GM23338 (cell line): ENCODE results near the gene C15orf62. TPM values are rescaled to one million over a fixed set of nuclear protein-coding genes. Genes with fewer than 3 reads are reported as not detected.

Experiments
- ATAC-seq: fragments of 200-7000 bp; cut with Tn5 transposase; 3 replicates; pipeline ENCODE4 v1.9.1; 2020
- DNase-seq: peaks from one replicate; pipeline ENCODE4 v3.0.0-alpha.2; 2015; ENCODE audit warnings: low spot score
- H2AFZ ChIP-seq: fragments of 200-600 bp; sonication (generic); 2 replicates; pipeline ENCODE4 v1.8.0; 2016; ENCODE audit warnings: antibody characterized with exemption, mild to moderate bottlenecking, moderate library complexity
- H3F3A ChIP-seq: fragments of 200-600 bp; sonication (generic); replicated peaks from 2 replicates; pipeline ENCODE4 v1.8.0; 2017; ENCODE audit warnings: antibody characterized with exemption, mixed run types, low read depth
- H3K27ac ChIP-seq: fragments of 200-600 bp; sonication (generic); 2 replicates; pipeline ENCODE4 v1.6.1; 2016; ENCODE audit warnings: low read depth
- H3K27me3 ChIP-seq: fragments of 200-600 bp; sonication (generic); 2 replicates; pipeline ENCODE4 v1.8.0; 2016; ENCODE audit warnings: mild to moderate bottlenecking, mixed run types, moderate library complexity; ENCODE audit not compliant: insufficient read depth
- H3K36me3 ChIP-seq: fragments of 200-600 bp; sonication (generic); 2 replicates; pipeline ENCODE4 v1.8.0; 2016; ENCODE audit warnings: mild to moderate bottlenecking; ENCODE audit not compliant: insufficient read depth
- H3K4me1 ChIP-seq: fragments of 200-600 bp; sonication (generic); 2 replicates; pipeline ENCODE4 v1.8.0; 2016; ENCODE audit warnings: mild to moderate bottlenecking, moderate library complexity; ENCODE audit not compliant: insufficient read depth
- H3K4me2 ChIP-seq: fragments of 200-600 bp; sonication (generic); 2 replicates; pipeline ENCODE4 v1.7.1; 2017; ENCODE audit warnings: mixed run types
- H3K4me3 ChIP-seq: fragments of 200-600 bp; sonication (generic); 2 replicates; pipeline ENCODE4 v1.6.1; 2016; ENCODE audit warnings: mixed run types
- H3K79me2 ChIP-seq: fragments of 200-600 bp; sonication (generic); replicated peaks from 2 replicates; pipeline ENCODE4 v1.8.0; 2017; ENCODE audit warnings: mild to moderate bottlenecking; ENCODE audit not compliant: insufficient read depth
- H3K9me2 ChIP-seq: fragments of 200-600 bp; sonication (generic); 2 replicates; pipeline ENCODE4 v1.8.0; 2017; ENCODE audit not compliant: insufficient read depth
- H4K20me1 ChIP-seq: fragments of 200-600 bp; sonication (generic); replicated peaks from 2 replicates; pipeline ENCODE4 v1.8.0; 2017; ENCODE audit warnings: mild to moderate bottlenecking; ENCODE audit not compliant: insufficient read depth
- H3K27ac Mint-ChIP-seq: 2 replicates; pipeline ENCODE4 v1.8.0; 2020; ENCODE audit warnings: inconsistent platforms, mild to moderate bottlenecking, moderate library complexity, mixed read lengths
- H3K27me3 Mint-ChIP-seq: 3 replicates; pipeline ENCODE4 v1.8.0; 2022; ENCODE audit warnings: low read depth, mild to moderate bottlenecking, moderate library complexity, mixed read lengths, inconsistent platforms; ENCODE audit not compliant: insufficient read depth, poor library complexity
- H3K36me3 Mint-ChIP-seq: 3 replicates; pipeline ENCODE4 v1.8.0; 2021; ENCODE audit warnings: low read depth, mild to moderate bottlenecking, inconsistent platforms, moderate library complexity, mixed read lengths
- H3K4me1 Mint-ChIP-seq: 3 replicates; pipeline ENCODE4 v1.8.0; 2020; ENCODE audit warnings: mild to moderate bottlenecking, inconsistent platforms, mixed read lengths
- H3K4me3 Mint-ChIP-seq: 3 replicates; pipeline ENCODE4 v1.8.0; 2021; ENCODE audit warnings: moderate library complexity, mild to moderate bottlenecking, inconsistent platforms, mixed read lengths
- H3K9me3 Mint-ChIP-seq: 3 replicates; pipeline ENCODE4 v1.8.0; 2020; ENCODE audit warnings: moderate library complexity, mild to moderate bottlenecking, inconsistent platforms, mixed read lengths
- CREB1 ChIP-seq: fragments of 250-450 bp; sonication (Bioruptor Pico); IDR thresholded peaks from 2 replicates; pipeline ENCODE4 v1.5.0; 2020; ENCODE audit warnings: low read depth, mild to moderate bottlenecking, moderate library complexity
- CTCF ChIP-seq, 2 experiments: fragments of 200-600 bp in 1 of 2; sonication (generic) in 1 of 2; conservative IDR thresholded peaks; 2 replicates each; pipeline versions ENCODE4 v1.5.1 to v1.6.1; 2016 to 2017; ENCODE audit warnings: antibody characterized with exemption in 2 of 2, low read depth in 2 of 2, mild to moderate bottlenecking in 2 of 2, moderate library complexity in 1 of 2
- EZH2 ChIP-seq: fragments of 200-600 bp; sonication (generic); IDR thresholded peaks from one replicate; pipeline ENCODE4 v1.8.0; 2017; ENCODE audit warnings: antibody characterized with exemption, mild to moderate bottlenecking, low read depth; ENCODE audit not compliant: unreplicated experiment
- EZH2phosphoT487 ChIP-seq: fragments of 200-600 bp; sonication (generic); IDR thresholded peaks from one replicate; pipeline ENCODE4 v1.8.1; 2018; ENCODE audit warnings: antibody characterized with exemption; ENCODE audit not compliant: unreplicated experiment
- NANOG ChIP-seq: IDR thresholded peaks from 2 replicates; pipeline ENCODE4 v1.6.1; 2016; ENCODE audit warnings: antibody characterized with exemption, borderline replicate concordance
- POLR2AphosphoS5 ChIP-seq: IDR thresholded peaks from 2 replicates; pipeline ENCODE4 v1.6.1; 2016; ENCODE audit warnings: antibody characterized with exemption, low read depth
- ZNF331 ChIP-seq: fragments of 250-450 bp; sonication (Bioruptor Pico); IDR thresholded peaks from 2 replicates; pipeline ENCODE4 v1.5.0; 2020; ENCODE audit warnings: low read depth, mild to moderate bottlenecking, moderate library complexity
- polyA plus RNA-seq: library from polyadenylated mRNA; unstranded; fragments of >200 nt; fragmentation: Nextera tagmentation; extraction: Ambion mirVana; gene quantifications from 2 replicates; pipeline ENCODE4 v1.2.1, GENCODE V29; 2016
- total RNA-seq: library from RNA; depleted of rRNA; stranded (reverse); fragments of >200 nt; shearing (Covaris generic); gene quantifications from 2 replicates; pipeline ENCODE4 v1.2.3, GENCODE V29; 2014
- TF ChIP-seq, protein P1 (sequence below): fragments of 250-450 bp; sonication (Bioruptor Pico); IDR thresholded peaks from 2 replicates; pipeline ENCODE4 v1.5.0; 2020; ENCODE audit warnings: mild to moderate bottlenecking, moderate library complexity
- TF ChIP-seq, protein P2 (sequence below): IDR thresholded peaks from one replicate; pipeline ENCODE4 v1.6.1; 2018; ENCODE audit warnings: antibody characterized with exemption; ENCODE audit not compliant: unreplicated experiment

The C15orf62 gene
- total and polyA plus RNA-seq, 2 experiments from 2014 or later, result 0.16 to 0.80 TPM

- TF ChIP-seq, protein P1, sequence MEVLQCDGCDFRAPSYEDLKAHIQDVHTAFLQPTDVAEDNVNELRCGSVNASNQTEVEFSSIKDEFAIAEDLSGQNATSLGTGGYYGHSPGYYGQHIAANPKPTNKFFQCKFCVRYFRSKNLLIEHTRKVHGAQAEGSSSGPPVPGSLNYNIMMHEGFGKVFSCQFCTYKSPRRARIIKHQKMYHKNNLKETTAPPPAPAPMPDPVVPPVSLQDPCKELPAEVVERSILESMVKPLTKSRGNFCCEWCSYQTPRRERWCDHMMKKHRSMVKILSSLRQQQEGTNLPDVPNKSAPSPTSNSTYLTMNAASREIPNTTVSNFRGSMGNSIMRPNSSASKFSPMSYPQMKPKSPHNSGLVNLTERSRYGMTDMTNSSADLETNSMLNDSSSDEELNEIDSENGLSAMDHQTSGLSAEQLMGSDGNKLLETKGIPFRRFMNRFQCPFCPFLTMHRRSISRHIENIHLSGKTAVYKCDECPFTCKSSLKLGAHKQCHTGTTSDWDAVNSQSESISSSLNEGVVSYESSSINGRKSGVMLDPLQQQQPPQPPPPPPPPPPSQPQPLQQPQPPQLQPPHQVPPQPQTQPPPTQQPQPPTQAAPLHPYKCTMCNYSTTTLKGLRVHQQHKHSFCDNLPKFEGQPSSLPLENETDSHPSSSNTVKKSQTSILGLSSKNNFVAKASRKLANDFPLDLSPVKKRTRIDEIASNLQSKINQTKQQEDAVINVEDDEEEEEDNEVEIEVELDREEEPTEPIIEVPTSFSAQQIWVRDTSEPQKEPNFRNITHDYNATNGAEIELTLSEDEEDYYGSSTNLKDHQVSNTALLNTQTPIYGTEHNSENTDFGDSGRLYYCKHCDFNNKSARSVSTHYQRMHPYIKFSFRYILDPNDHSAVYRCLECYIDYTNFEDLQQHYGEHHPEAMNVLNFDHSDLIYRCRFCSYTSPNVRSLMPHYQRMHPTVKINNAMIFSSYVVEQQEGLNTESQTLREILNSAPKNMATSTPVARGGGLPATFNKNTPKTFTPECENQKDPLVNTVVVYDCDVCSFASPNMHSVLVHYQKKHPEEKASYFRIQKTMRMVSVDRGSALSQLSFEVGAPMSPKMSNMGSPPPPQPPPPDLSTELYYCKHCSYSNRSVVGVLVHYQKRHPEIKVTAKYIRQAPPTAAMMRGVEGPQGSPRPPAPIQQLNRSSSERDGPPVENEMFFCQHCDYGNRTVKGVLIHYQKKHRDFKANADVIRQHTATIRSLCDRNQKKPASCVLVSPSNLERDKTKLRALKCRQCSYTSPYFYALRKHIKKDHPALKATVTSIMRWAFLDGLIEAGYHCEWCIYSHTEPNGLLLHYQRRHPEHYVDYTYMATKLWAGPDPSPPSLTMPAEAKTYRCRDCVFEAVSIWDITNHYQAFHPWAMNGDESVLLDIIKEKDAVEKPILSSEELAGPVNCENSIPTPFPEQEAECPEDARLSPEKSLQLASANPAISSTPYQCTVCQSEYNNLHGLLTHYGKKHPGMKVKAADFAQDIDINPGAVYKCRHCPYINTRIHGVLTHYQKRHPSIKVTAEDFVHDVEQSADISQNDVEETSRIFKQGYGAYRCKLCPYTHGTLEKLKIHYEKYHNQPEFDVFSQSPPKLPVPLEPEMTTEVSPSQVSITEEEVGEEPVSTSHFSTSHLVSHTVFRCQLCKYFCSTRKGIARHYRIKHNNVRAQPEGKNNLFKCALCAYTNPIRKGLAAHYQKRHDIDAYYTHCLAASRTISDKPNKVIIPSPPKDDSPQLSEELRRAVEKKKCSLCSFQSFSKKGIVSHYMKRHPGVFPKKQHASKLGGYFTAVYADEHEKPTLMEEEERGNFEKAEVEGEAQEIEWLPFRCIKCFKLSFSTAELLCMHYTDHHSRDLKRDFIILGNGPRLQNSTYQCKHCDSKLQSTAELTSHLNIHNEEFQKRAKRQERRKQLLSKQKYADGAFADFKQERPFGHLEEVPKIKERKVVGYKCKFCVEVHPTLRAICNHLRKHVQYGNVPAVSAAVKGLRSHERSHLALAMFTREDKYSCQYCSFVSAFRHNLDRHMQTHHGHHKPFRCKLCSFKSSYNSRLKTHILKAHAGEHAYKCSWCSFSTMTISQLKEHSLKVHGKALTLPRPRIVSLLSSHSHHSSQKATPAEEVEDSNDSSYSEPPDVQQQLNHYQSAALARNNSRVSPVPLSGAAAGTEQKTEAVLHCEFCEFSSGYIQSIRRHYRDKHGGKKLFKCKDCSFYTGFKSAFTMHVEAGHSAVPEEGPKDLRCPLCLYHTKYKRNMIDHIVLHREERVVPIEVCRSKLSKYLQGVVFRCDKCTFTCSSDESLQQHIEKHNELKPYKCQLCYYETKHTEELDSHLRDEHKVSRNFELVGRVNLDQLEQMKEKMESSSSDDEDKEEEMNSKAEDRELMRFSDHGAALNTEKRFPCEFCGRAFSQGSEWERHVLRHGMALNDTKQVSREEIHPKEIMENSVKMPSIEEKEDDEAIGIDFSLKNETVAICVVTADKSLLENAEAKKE, result no peak
Measured at GRCh38 chr15:40750885-40751284, 18.9 kb upstream of the C15orf62 start (continued).

DNA sequence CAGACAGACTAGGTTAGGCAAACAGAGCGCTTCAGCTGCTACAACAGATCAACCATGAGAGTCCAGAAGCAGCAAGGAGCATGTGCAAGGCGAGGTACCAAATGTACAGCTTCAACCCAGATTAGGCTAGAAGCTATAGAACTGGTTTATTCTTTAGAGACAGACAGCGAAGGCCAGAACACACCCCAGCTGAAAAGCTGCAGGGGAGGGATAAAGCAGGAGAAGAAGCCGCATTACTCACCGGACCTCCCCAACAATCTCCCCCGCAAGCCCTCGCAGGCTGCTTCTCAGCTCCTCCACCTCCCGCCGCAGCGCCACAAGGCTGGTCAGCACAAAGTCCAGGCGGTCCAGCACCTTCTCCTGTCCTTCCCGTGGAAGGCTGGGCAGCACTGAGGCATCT lies 18.0 kb upstream of the C15orf62 start:
- Histone ChIP-seq H4K20me1 (no peaks in the 10 kb centered on the region), H3K4me3 (no peak overlapping the region), H3K4me2 (no peak overlapping the region), H3F3A (0 out of 2 replicates have a peak, but pooled peaks cover 2% of the 10 kb centered on the region), H3K9me2 (no peaks in the 10 kb centered on the region), H2AFZ (no peak overlapping the region), H3K27ac (no peak overlapping the region), H3K27me3 (no peaks in the 10 kb centered on the region), H3K79me2 (peaks cover 24% of the 10 kb centered on the region), H3K4me1 (peaks cover 3% of the 10 kb centered on the region), H3K36me3 (no peaks in the 10 kb centered on the region; the same call in 1 of the 2 replicates)
- H3K9me3 Mint-ChIP-seq, result no peaks in the 10 kb centered on the region
- no peak overlapping the region for H3K4me3 Mint-ChIP-seq
- TF ChIP-seq EZH2phosphoT487 (no peak), POLR2AphosphoS5 (no peak)
- ATAC-seq (no peak), DNase-seq (no peak)
- H3K27me3 Mint-ChIP-seq, result peaks cover 4% of the 10 kb centered on the region
- H3K27ac Mint-ChIP-seq, result no peak overlapping the region
- peaks cover 12% of the 10 kb centered on the region for H3K36me3 Mint-ChIP-seq
- H3K4me1 Mint-ChIP-seq, result peaks cover 24% of the 10 kb centered on the region

GRCh38 chr15:40754574-40754882 lies 15.3 kb upstream of the C15orf62 start:
- peak; percentile 62 for DNase-seq
- peaks cover 4% of the 10 kb centered on the region for H3K27me3 Mint-ChIP-seq
- peak; percentile 52 for ATAC-seq
- no peaks in the 10 kb centered on the region for H4K20me1 ChIP-seq
- H3K79me2 ChIP-seq, result peaks cover 24% of the 10 kb centered on the region
- H3K36me3 ChIP-seq, result no peaks in the 10 kb centered on the region; the same call in 1 of the 2 replicates
- H3K4me1 Mint-ChIP-seq, result peaks cover 16% of the 10 kb centered on the region
- H3K4me3 ChIP-seq, result peak overlapping the region; percentile 98
- H3K4me1 ChIP-seq, result no peaks in the 10 kb centered on the region; the same call in 1 of the 2 replicates
- H3K27ac ChIP-seq, result no peak overlapping the region
- no peaks in the 10 kb centered on the region for H3K27me3 ChIP-seq
- no peaks in the 10 kb centered on the region for H3K9me3 Mint-ChIP-seq
- H3K36me3 Mint-ChIP-seq, result peaks cover 10% of the 10 kb centered on the region
- no peaks in the 10 kb centered on the region for H3K9me2 ChIP-seq
- peak overlapping the region; percentile 93 for H3K4me2 ChIP-seq
- peak overlapping the region; percentile 97 for H2AFZ ChIP-seq
- 0 out of 2 replicates have a peak, but pooled peaks cover 3% of the 10 kb centered on the region for H3F3A ChIP-seq
- H3K4me3 Mint-ChIP-seq, result peak overlapping the region; percentile 89
- peak overlapping the region; percentile 74 for H3K27ac Mint-ChIP-seq
- TF ChIP-seq, protein P2, sequence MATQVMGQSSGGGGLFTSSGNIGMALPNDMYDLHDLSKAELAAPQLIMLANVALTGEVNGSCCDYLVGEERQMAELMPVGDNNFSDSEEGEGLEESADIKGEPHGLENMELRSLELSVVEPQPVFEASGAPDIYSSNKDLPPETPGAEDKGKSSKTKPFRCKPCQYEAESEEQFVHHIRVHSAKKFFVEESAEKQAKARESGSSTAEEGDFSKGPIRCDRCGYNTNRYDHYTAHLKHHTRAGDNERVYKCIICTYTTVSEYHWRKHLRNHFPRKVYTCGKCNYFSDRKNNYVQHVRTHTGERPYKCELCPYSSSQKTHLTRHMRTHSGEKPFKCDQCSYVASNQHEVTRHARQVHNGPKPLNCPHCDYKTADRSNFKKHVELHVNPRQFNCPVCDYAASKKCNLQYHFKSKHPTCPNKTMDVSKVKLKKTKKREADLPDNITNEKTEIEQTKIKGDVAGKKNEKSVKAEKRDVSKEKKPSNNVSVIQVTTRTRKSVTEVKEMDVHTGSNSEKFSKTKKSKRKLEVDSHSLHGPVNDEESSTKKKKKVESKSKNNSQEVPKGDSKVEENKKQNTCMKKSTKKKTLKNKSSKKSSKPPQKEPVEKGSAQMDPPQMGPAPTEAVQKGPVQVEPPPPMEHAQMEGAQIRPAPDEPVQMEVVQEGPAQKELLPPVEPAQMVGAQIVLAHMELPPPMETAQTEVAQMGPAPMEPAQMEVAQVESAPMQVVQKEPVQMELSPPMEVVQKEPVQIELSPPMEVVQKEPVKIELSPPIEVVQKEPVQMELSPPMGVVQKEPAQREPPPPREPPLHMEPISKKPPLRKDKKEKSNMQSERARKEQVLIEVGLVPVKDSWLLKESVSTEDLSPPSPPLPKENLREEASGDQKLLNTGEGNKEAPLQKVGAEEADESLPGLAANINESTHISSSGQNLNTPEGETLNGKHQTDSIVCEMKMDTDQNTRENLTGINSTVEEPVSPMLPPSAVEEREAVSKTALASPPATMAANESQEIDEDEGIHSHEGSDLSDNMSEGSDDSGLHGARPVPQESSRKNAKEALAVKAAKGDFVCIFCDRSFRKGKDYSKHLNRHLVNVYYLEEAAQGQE, result no peak
- no peak for TF ChIP-seq EZH2
- TF ChIP-seq EZH2phosphoT487, result no peak
- no peak for TF ChIP-seq CTCF (conservative IDR thresholded peaks at IDR 0.05; ENCODE audit: low read depth in 2 of 2)
- TF ChIP-seq NANOG, result no peak
- TF ChIP-seq ZNF331 (CRISPR knock-in tag), result no peak
- no peak for TF ChIP-seq CREB1 (CRISPR knock-in tag)
